ENCODE measurements around the gene ELK3. TPM values are rescaled to one million over a fixed set of nuclear protein-coding genes. Genes with fewer than 3 reads are reported as not detected.
A peak's percentile ranks its signal among the peaks of the same experiment; 100 is the strongest.

ELK3 gene
- total RNA-seq, 1 experiment from 2014 or later = 9.4 TPM

DNA sequence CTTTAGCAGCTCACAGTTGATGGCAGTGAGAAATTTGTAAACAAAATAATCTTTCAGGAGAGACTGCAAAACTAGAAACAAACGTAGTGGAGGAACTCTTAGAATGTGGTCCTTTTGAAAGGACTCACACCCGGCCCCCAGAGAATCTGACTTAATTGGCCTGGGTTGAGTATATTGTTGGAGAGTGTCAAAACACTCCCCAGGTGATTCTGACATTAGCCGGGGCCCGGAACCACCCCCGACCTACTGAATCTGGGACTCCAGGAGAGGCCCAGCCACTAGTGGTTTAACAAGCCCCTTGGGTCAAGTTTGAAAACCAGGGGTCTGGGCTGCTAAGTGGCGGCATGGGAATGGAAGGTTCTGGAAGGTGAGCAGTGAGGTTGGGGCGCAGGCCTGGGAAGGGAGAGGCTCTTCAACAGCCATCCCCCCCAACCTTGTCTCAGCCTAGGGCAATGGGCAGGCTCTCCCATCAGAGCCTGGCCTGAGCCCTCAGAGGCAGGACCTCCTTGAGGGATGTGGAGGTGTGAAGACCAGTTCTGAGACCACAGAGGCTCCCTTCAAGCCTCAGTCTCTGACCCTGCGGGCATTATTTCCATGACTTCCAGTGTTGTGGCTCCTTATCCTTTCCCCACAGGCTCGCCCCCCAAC lies 1.1 kb upstream of the ELK3 start:
- H3K9me3 Mint-ChIP-seq = no peaks in the 10 kb centered on the region; a peak in 1 of 5 replicates
- H3T11ph ChIP-seq (ENCODE audit: low read length) = no peak overlapping the region
- H3K36me3 Mint-ChIP-seq (ENCODE audit: insufficient read depth in 1 of 3, low read depth in 3 of 3) = no peaks in the 10 kb centered on the region
- H3K23ac ChIP-seq (ENCODE audit: insufficient read length, low read depth, low read length) = no peak overlapping the region
- H3K27me3 ChIP-seq (ENCODE audit: insufficient read depth, low read length) = no peaks in the 10 kb centered on the region
- no peak overlapping the region for H3K9ac ChIP-seq (ENCODE audit: extremely low read depth, insufficient read length, low read length)
- peak overlapping the region; percentile 83 to 93 for H3K4me3 Mint-ChIP-seq
- peaks cover 11 to 14% of the 10 kb centered on the region in 2 experiments for H3K4me1 Mint-ChIP-seq
- no peak overlapping the region for H3K56ac ChIP-seq (ENCODE audit: insufficient read length, low read depth, low read length)
- no peak overlapping the region for H3K4ac ChIP-seq (ENCODE audit: low read depth, low read length)
- H2BK20ac ChIP-seq (ENCODE audit: low read depth, low read length, poor library complexity, severe bottlenecking) = no peak overlapping the region
- H2BK5ac ChIP-seq (ENCODE audit: insufficient read length, low read length) = no peak overlapping the region
- no peak overlapping the region for H2BK12ac ChIP-seq (ENCODE audit: insufficient read length, low read depth, low read length)
- no peak overlapping the region for H4K91ac ChIP-seq (ENCODE audit: insufficient read length, low read depth, low read length)
- H3K18ac ChIP-seq (ENCODE audit: insufficient read length, low read depth, low read length) = no peak overlapping the region
- peak overlapping the region; percentile 79 for H3K4me2 ChIP-seq (ENCODE audit: insufficient read depth, insufficient read length, low read length)
- H4K20me1 ChIP-seq (ENCODE audit: control insufficient read depth, insufficient read depth, insufficient read length) = no peaks in the 10 kb centered on the region
- no peak overlapping the region for H3K27ac Mint-ChIP-seq
- H3K27me3 Mint-ChIP-seq (ENCODE audit: low read depth) = peaks cover 18% of the 10 kb centered on the region
- H3K27ac ChIP-seq (ENCODE audit: insufficient read length, low read depth, low read length) = no peak overlapping the region
- no peak overlapping the region for H2BK15ac ChIP-seq (ENCODE audit: low read depth, low read length)
- WGBS (ENCODE audit: extremely low coverage, insufficient read length, low lambda C conversion rate) = no CpG with 5 or more reads among the region's 9 CpGs
- no peak overlapping the region for H4K5ac ChIP-seq (ENCODE audit: insufficient read length, low read depth, low read length)
- H4K8ac ChIP-seq (replicated peaks; ENCODE audit: insufficient read length, low read depth, low read length) = no peak overlapping the region
- H3K9me3 ChIP-seq (ENCODE audit: control insufficient read depth, low read depth, low read length) = no peaks in the 10 kb centered on the region
- H3K4me1 ChIP-seq (ENCODE audit: insufficient read depth, low read length) = no peaks in the 10 kb centered on the region
- TF ChIP-seq, protein P1, sequence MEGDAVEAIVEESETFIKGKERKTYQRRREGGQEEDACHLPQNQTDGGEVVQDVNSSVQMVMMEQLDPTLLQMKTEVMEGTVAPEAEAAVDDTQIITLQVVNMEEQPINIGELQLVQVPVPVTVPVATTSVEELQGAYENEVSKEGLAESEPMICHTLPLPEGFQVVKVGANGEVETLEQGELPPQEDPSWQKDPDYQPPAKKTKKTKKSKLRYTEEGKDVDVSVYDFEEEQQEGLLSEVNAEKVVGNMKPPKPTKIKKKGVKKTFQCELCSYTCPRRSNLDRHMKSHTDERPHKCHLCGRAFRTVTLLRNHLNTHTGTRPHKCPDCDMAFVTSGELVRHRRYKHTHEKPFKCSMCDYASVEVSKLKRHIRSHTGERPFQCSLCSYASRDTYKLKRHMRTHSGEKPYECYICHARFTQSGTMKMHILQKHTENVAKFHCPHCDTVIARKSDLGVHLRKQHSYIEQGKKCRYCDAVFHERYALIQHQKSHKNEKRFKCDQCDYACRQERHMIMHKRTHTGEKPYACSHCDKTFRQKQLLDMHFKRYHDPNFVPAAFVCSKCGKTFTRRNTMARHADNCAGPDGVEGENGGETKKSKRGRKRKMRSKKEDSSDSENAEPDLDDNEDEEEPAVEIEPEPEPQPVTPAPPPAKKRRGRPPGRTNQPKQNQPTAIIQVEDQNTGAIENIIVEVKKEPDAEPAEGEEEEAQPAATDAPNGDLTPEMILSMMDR (conservative IDR thresholded peaks at IDR 0.05) = no peak
- H2BK120ac ChIP-seq (ENCODE audit: low read depth, low read length, poor library complexity, severe bottlenecking) = no peak overlapping the region
- no peaks in the 10 kb centered on the region for H3K79me1 ChIP-seq (ENCODE audit: insufficient read depth, low read depth, low read length, poor library complexity, severe bottlenecking)
- no peak overlapping the region for H2AK5ac ChIP-seq (ENCODE audit: insufficient read length, low read length)
- no peak overlapping the region for H2AFZ ChIP-seq (ENCODE audit: low read length)
- H3K79me2 ChIP-seq (ENCODE audit: insufficient read depth, low read length) = 0 out of 2 replicates have a peak, but pooled peaks cover 1% of the 10 kb centered on the region
- H3K14ac ChIP-seq (ENCODE audit: insufficient read depth, low read length) = no peak overlapping the region; the same call in 1 of the 2 replicates
- no peak for DNase-seq
- peaks cover 13% of the 10 kb centered on the region for H3K23me2 ChIP-seq (ENCODE audit: insufficient read length, low read depth, low read length, poor library complexity, severe bottlenecking)

Measured in H9 (cell line).